Ishikawa (cell line): ENCODE data around the gene EYS.

ENCODE experiments used
- CEBPB ChIP-seq: IDR thresholded peaks from 2 replicates; pipeline ENCODE4 v1.6.1; 2012
- CREB1 ChIP-seq: IDR thresholded peaks from 2 replicates; pipeline ENCODE4 v1.6.1; 2012; ENCODE audit warnings: low read depth
- EGR1 ChIP-seq: IDR thresholded peaks from 2 replicates; pipeline ENCODE4 v1.6.1; 2012
- EP300 ChIP-seq: IDR thresholded peaks from 2 replicates; pipeline ENCODE4 v1.6.1; 2012; ENCODE audit warnings: borderline replicate concordance
- FOXM1 ChIP-seq: IDR thresholded peaks from 2 replicates; pipeline ENCODE4 v1.6.1; 2012; ENCODE audit warnings: low read depth, borderline replicate concordance
- MAX ChIP-seq: IDR thresholded peaks from 2 replicates; pipeline ENCODE4 v1.6.1; 2012
- NFIC ChIP-seq: IDR thresholded peaks from 2 replicates; pipeline ENCODE4 v1.6.1; 2012
- RAD21 ChIP-seq: IDR thresholded peaks from 2 replicates; pipeline ENCODE4 v1.6.1; 2012; ENCODE audit warnings: low read depth
- TAF1 ChIP-seq: IDR thresholded peaks from 2 replicates; pipeline ENCODE4 v1.6.1; 2012; ENCODE audit warnings: low read depth, mild to moderate bottlenecking
- TCF12 ChIP-seq: IDR thresholded peaks from 2 replicates; pipeline ENCODE4 v1.6.1; 2012; ENCODE audit warnings: low read depth
- TEAD4 ChIP-seq: IDR thresholded peaks from 2 replicates; pipeline ENCODE4 v1.6.1; 2012
- YY1 ChIP-seq: IDR thresholded peaks from 2 replicates; pipeline ENCODE4 v1.6.1; 2012; ENCODE audit warnings: low read depth
- ZBTB7A ChIP-seq: IDR thresholded peaks from 2 replicates; pipeline ENCODE4 v1.6.1; 2012; ENCODE audit warnings: low read depth
- TF ChIP-seq, protein P1 (sequence below): IDR thresholded peaks from 2 replicates; pipeline ENCODE4 v1.6.1; 2012; ENCODE audit warnings: low read depth, mild to moderate bottlenecking
- TF ChIP-seq, protein P2 (sequence below): IDR thresholded peaks from 2 replicates; pipeline ENCODE4 v1.6.1; 2012

Gene EYS

DNA sequence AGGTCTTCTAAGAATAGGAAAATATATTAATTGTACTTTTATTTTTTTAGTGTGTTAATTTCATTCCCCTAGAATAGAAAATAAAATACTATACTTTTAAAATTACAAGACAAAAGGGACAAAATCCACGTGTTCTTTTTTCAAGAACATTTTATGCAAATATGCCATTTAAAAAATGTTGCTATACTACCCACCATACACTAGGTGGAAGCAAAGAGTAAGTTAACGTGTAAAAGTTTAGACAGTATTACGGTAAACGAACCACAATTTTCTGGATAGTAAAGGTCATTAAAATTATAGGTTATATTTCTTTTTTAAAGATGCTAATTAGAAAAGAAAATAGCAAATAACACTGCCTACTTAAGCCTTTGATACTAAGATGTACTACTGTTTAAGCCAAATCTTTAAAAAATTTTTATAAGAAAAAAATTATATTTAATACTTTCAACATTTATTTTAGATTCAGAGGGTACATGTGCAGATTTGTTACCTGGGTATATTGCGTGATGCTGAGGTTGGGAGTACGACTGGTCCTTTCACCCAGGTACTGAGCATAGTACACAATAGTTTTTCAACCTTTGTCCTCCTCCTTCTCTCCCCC lies 1783.8 kb downstream of the EYS start:
- TF ChIP-seq NFIC (no peak), ZBTB7A (no peak), TCF12 (no peak), FOXM1 (no peak), RAD21 (peak; percentile 73)

GRCh38 chr6:63919556-63920110 lies 1787.4 kb downstream of the EYS start:
- TF ChIP-seq YY1 (no peak), ZBTB7A (no peak), CREB1 (no peak), TAF1 (no peak), FOXM1 (no peak), NFIC (no peak), TCF12 (no peak), RAD21 (no peak), CEBPB (no peak), EP300 (no peak), EGR1 (no peak), TEAD4 (no peak), MAX (no peak)
- TF ChIP-seq, protein P1, sequence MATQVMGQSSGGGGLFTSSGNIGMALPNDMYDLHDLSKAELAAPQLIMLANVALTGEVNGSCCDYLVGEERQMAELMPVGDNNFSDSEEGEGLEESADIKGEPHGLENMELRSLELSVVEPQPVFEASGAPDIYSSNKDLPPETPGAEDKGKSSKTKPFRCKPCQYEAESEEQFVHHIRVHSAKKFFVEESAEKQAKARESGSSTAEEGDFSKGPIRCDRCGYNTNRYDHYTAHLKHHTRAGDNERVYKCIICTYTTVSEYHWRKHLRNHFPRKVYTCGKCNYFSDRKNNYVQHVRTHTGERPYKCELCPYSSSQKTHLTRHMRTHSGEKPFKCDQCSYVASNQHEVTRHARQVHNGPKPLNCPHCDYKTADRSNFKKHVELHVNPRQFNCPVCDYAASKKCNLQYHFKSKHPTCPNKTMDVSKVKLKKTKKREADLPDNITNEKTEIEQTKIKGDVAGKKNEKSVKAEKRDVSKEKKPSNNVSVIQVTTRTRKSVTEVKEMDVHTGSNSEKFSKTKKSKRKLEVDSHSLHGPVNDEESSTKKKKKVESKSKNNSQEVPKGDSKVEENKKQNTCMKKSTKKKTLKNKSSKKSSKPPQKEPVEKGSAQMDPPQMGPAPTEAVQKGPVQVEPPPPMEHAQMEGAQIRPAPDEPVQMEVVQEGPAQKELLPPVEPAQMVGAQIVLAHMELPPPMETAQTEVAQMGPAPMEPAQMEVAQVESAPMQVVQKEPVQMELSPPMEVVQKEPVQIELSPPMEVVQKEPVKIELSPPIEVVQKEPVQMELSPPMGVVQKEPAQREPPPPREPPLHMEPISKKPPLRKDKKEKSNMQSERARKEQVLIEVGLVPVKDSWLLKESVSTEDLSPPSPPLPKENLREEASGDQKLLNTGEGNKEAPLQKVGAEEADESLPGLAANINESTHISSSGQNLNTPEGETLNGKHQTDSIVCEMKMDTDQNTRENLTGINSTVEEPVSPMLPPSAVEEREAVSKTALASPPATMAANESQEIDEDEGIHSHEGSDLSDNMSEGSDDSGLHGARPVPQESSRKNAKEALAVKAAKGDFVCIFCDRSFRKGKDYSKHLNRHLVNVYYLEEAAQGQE = no peak
- TF ChIP-seq, protein P2, sequence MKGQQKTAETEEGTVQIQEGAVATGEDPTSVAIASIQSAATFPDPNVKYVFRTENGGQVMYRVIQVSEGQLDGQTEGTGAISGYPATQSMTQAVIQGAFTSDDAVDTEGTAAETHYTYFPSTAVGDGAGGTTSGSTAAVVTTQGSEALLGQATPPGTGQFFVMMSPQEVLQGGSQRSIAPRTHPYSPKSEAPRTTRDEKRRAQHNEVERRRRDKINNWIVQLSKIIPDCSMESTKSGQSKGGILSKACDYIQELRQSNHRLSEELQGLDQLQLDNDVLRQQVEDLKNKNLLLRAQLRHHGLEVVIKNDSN = no peak

- TF ChIP-seq CEBPB (no peak), CREB1 (no peak), TCF12 (no peak), TEAD4 (no peak), NFIC (no peak), ZBTB7A (no peak), YY1 (no peak), MAX (no peak), EP300 (no peak), TAF1 (no peak), RAD21 (no peak), FOXM1 (no peak)
- TF ChIP-seq, protein P2 = no peak
- TF ChIP-seq, protein P1 = no peak
Observed at GRCh38 chr6:63912887-63913286, 1794.1 kb downstream of the EYS start.

DNA sequence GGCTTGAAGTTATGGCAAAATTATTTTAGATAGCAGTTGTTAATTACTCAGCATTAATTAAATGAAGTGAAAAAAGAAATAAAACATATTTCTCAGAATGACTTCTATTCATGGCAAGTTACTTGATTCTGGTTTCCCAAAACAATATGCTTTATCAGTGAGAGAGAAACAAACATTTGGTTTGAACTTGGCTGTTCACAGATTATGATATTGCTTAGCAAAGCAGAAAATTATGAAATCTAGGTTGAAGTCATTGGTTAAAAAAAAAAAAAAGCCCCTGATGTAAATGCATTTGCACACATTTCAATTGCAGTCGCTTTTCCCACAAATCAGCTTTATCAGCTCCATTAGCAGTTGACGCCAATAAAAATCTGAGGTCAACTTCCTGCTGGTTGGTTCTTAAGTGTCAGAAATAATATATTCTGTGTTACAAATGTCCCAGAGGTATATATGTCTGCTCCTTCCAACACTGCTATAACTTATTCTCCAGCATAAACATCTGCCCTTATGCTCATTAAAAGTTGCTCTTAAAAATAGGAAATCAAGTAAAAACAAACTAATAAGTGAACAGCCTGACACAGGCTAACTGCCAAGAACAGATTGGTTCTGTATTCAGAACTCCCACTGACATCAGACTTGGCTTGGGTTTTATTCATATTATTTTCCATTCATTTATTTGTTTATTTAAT lies 1796.0 kb downstream of the EYS start:
- TF ChIP-seq TCF12 = no peak
- TF ChIP-seq, protein P2 = no peak
- TF ChIP-seq NFIC = no peak
- TF ChIP-seq TEAD4 = no peak
- TF ChIP-seq ZBTB7A = no peak
- no peak for TF ChIP-seq CREB1
- no peak for TF ChIP-seq RAD21
- TF ChIP-seq, protein P1 = no peak
- no peak for TF ChIP-seq EGR1
- no peak for TF ChIP-seq TAF1
